Rectal smooth muscle tissue (tissue), 1 donor: ENCODE data around the gene LYPD4.

Experiments used
- H3K27ac ChIP-seq: one replicate; pipeline ENCODE4 v1.7.0; 2013; ENCODE audit warnings: low read depth, low read length, inconsistent platforms
- H3K27me3 ChIP-seq: one replicate; pipeline ENCODE4 v1.7.0; 2013; ENCODE audit warnings: low read length; ENCODE audit not compliant: control insufficient read depth, insufficient read depth
- H3K36me3 ChIP-seq: one replicate; pipeline ENCODE4 v1.7.0; 2013; ENCODE audit warnings: low read length; ENCODE audit not compliant: control insufficient read depth, insufficient read depth
- H3K4me1 ChIP-seq: one replicate; pipeline ENCODE4 v1.7.0; 2013; ENCODE audit warnings: low read length; ENCODE audit not compliant: control insufficient read depth, insufficient read depth
- H3K4me3 ChIP-seq: one replicate; pipeline ENCODE4 v1.7.0; 2013; ENCODE audit warnings: low read length
- H3K9ac ChIP-seq: one replicate; pipeline ENCODE4 v1.7.0; 2013; ENCODE audit warnings: low read length

The LYPD4 gene

DNA sequence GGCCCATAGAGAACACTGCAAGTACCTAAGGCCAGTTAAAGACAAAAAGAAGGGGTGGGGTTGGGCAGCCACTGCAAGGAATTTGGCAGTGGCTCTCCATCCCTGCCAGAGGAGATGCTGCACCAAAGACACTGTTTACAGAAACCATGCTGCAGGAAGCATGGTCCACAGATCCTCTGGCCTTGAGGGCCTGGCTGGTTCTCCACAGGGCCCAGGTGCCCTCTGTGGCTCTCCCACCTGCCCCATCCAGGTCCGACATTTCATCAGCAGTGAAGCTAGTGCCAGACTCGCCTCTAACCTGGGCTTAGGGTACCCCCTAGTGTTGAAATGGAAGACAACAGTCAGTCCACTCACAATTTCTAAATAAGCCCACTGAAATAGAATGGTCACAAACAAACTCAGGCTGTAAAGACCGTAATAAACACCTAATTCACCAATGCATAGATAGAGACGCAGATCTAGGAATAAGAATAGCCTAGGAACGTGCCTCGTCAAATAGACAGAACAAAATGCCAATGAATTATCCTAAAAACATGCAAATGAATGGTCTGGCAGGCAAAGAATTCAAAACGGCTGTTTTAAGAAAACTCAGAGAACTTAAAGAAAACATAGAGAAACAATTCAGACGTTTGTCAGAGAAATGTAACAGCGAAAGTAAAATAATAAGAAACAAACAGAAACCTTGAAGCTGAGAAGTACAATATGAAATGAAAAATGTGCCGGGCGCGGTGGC, 23.3 kb downstream of the LYPD4 start:
- H3K27me3 ChIP-seq = peaks cover 3% of the 10 kb centered on the region
- no peak overlapping the region for H3K27ac ChIP-seq
- H3K9ac ChIP-seq = no peak overlapping the region
- H3K4me3 ChIP-seq = no peak overlapping the region
- H3K36me3 ChIP-seq = no peaks in the 10 kb centered on the region
- no peaks in the 10 kb centered on the region for H3K4me1 ChIP-seq

DNA sequence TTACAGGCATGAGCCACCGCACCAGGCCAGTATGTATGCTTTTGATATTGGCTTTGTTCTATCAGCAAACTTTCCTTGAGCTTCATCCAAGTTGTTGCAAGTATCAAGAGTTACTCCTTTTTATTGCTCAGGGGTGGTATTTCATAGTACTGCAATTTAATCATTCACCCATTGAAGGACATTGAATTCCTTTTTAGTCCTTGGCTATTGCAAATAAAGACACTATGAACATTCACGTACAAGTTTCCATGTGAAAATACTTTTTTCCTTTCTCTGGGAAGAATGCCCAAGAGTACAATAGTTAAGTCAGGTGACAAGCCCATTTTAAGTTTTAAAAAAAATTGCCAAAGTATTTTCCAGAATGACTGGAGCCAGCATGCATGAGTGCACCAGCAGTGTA, 27.7 kb downstream of the LYPD4 start:
- Histone ChIP-seq H3K27ac (no peak overlapping the region), H3K36me3 (no peaks in the 10 kb centered on the region), H3K27me3 (peaks cover 3% of the 10 kb centered on the region), H3K4me3 (no peak overlapping the region), H3K4me1 (no peaks in the 10 kb centered on the region), H3K9ac (no peak overlapping the region)

DNA sequence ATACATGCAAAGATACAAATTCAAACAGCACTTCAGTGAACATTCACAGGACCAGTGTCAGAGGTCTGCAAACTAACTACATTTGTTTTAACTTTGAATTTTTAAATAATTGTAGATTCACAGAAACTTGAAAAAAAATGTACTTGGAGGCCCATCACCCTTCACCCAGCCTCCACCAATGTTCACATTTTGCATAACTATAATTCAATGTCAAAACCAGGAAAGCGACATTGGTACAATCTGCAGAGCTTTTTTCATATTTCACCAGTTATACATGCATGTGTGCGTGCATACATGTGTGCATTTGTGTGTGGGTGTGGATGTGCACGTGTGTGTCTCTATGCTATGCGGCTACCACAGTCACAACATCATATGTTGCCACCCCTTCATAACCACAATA, 29.2 kb downstream of the LYPD4 start:
- no peak overlapping the region for H3K9ac ChIP-seq
- H3K27ac ChIP-seq = no peak overlapping the region
- H3K4me1 ChIP-seq = no peaks in the 10 kb centered on the region
- no peaks in the 10 kb centered on the region for H3K27me3 ChIP-seq
- no peak overlapping the region for H3K4me3 ChIP-seq
- no peaks in the 10 kb centered on the region for H3K36me3 ChIP-seq

DNA sequence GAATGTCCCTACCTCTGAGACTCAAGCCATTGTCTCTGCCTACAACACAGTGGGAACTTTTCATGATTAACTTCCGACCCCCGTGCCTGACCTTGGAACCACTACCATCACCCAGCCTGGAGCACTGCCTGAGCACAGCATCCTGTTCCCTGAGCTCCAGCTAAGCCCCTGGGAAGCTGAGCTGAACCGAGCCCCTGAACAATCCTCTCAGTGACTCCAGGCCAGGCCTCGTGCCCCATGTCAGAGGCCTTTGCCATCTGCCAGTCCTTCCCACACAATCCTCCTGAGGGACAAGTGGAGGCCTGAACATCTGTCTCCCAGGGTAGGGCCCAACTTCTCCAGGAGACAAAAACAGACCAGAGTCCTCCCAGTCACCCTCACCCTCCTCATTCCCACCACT, 30.6 kb downstream of the LYPD4 start:
- H3K9ac ChIP-seq = no peak overlapping the region
- H3K4me1 ChIP-seq = no peaks in the 10 kb centered on the region
- no peaks in the 10 kb centered on the region for H3K36me3 ChIP-seq
- H3K27me3 ChIP-seq = no peaks in the 10 kb centered on the region
- no peak overlapping the region for H3K27ac ChIP-seq
- H3K4me3 ChIP-seq = no peak overlapping the region

DNA sequence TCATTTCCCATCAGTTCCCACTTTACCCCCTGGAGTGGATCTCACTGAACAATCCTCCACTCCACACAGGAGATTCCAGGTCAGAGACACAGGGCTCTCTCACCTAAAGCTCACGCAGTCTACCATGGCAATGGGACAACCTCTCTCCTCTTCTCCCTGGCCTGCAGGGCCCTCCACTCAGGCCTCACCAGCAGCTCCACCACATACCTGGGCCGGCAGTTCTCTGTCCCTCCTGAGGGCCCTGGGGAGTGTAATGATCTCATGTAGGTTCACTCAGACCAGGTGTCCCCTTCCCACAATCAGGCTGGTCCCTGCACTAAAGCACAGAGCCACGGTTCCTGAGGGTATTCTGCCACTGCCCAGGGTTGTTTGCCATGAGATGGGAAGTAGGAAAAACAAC, 32.5 kb downstream of the LYPD4 start:
- H3K36me3 ChIP-seq = no peaks in the 10 kb centered on the region
- H3K27me3 ChIP-seq = no peaks in the 10 kb centered on the region
- H3K27ac ChIP-seq = no peak overlapping the region
- H3K9ac ChIP-seq = no peak overlapping the region
- H3K4me1 ChIP-seq = no peaks in the 10 kb centered on the region
- no peak overlapping the region for H3K4me3 ChIP-seq

DNA sequence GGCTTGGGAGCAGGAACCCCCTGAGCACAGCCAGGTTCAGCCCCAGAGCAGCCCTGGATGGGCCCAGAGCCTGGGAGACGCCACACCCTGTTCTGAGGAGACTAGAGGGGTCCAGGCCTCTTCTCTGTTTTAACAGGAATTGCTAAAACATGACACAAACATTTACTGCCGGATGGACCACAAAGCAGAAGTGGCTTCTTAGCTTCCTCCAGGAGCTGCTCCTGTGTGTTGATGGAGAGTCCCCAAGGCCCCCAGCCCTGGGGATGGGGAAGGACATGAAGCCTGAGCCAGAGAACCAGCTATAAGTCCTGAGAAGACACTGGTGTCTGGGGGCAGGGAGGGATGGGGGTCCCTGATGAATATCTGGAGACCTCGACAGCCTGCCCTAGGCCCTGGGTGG, 33.4 kb downstream of the LYPD4 start:
- H3K9ac ChIP-seq = no peak overlapping the region
- no peak overlapping the region for H3K4me3 ChIP-seq
- H3K4me1 ChIP-seq = no peaks in the 10 kb centered on the region
- no peaks in the 10 kb centered on the region for H3K36me3 ChIP-seq
- no peaks in the 10 kb centered on the region for H3K27me3 ChIP-seq
- H3K27ac ChIP-seq = no peak overlapping the region

DNA sequence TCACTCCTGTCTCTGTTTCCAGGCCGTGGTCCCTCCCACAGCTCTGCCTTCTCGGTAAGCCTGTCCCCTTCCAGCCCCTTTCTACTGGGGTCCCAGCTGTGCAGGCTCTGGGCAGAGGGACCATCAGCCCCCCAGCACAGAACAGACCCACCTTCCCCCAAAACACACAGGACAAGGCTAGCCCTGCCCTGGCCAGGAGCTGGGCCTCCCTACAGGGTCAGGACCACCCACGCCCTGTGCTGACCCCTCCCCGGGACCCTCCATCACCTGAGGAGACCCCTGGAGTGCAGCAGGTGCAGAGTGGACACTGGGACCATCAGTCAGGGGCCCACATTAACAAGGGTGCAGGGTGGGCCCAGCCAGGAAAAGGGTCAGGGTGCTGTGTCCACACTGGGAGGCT, 34.2 kb downstream of the LYPD4 start:
- Histone ChIP-seq H3K4me1 (no peaks in the 10 kb centered on the region), H3K36me3 (no peaks in the 10 kb centered on the region), H3K27me3 (no peaks in the 10 kb centered on the region), H3K27ac (no peak overlapping the region), H3K4me3 (no peak overlapping the region), H3K9ac (no peak overlapping the region)

DNA sequence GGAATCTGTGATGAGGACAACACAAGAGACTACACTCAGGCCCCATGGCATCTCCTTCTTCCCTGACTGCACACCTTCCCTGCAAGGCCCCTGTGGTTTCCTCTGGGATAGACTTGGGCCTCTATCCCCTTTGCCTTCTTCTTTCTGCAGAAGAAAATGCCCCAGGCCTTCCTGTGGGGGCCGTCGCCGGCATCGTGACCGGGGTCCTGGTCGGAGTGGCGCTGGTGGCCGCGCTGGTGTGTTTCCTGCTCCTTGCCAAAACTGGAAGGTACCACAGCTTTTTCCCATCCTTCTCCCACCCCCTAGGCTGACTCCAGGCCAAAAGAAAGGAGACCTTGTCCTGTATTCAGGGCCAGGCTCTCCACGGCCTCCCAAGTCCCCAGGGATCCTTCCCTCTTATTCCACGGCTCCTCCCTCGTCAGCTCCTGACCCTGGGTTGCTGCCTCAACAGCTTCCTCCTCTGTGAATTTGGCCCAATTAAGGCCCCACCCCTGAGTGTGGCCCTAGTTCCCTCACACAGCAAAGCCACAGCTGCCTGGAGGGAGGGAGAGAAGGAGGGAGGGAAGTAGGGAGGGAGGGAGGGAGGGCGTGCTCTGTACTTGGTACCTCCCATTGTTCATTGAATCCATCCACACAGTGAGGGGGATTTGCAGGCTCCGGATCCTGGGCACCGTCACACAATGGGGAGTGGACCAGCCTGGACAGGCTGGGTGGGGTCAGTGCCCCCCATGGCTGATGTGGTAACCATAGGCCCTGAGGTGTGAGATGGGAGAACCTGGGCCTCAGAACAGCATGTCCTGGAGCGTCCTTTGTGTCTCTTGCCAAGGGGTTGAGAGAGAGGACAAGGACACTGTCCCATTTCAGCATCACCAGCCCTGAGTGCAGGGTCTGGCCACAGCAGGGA, 35.6 kb downstream of the LYPD4 start:
- no peaks in the 10 kb centered on the region for H3K36me3 ChIP-seq
- H3K27me3 ChIP-seq = no peaks in the 10 kb centered on the region
- H3K4me3 ChIP-seq = no peak overlapping the region
- H3K4me1 ChIP-seq = no peaks in the 10 kb centered on the region
- H3K9ac ChIP-seq = no peak overlapping the region
- H3K27ac ChIP-seq = no peak overlapping the region

DNA sequence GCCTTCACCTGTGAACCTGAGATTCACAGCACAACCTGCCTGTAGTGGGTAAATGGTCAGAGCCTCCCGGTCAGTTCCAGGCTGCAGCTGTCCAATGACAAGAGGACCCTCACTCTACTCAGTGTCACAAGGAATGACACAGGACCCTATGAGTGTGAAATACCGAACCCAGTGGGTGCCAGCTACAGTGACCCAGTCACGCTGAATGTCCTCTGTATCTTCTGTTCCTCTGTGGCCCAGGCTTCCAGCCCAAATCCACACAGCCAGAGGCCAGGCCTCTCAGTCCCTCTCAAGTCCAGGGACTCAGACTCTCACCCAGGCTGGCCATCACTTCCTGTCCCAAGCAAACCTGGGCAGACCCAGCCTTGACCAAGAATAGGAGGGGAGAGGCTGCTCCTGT, 37.3 kb downstream of the LYPD4 start:
- Histone ChIP-seq H3K27me3 (no peaks in the 10 kb centered on the region), H3K36me3 (no peaks in the 10 kb centered on the region), H3K4me1 (no peaks in the 10 kb centered on the region), H3K27ac (no peak overlapping the region), H3K9ac (no peak overlapping the region), H3K4me3 (no peak overlapping the region)

DNA sequence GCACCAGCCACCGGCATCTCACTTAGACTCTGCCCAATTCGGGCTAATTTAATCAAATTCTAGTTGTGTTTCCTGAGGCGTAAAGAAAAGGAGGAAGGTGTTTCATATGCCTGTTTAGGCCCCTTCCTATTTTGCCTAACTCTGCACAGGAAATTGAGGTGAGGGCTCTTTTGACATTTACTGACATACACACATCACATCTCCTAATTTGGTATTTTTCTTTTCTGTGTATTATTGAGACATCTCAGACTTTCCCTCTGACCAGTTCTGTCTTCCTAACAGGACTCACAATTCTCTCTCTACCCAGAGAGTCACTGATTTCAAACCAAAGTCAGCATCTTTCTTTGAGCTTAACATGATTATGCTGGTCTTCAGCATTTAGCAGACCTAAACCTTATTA, 40.1 kb downstream of the LYPD4 start:
- Histone ChIP-seq H3K4me3 (no peak overlapping the region), H3K4me1 (no peaks in the 10 kb centered on the region), H3K36me3 (no peaks in the 10 kb centered on the region), H3K27me3 (no peaks in the 10 kb centered on the region), H3K27ac (no peak overlapping the region), H3K9ac (no peak overlapping the region)

DNA sequence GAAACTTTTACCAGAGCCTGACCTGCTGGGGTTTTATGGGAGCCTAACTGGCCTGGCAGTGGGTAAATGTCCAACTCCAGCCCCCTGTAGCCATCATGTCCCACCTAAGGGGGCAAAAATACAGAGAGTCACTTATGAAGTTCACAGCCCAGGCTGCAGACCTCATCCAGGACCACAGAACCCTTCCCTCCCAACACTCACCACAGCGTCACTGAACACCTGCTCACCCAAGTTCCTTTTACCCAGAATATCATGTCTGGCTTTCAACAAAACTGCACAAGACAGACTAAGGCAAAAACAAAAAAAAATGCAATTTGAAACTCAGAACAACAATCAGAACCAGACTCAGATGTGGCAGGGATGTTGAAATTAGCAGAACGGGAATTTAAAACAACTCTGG, 41.7 kb downstream of the LYPD4 start:
- no peak overlapping the region for H3K9ac ChIP-seq
- no peak overlapping the region for H3K27ac ChIP-seq
- no peaks in the 10 kb centered on the region for H3K36me3 ChIP-seq
- H3K4me1 ChIP-seq = no peaks in the 10 kb centered on the region
- no peaks in the 10 kb centered on the region for H3K27me3 ChIP-seq
- no peak overlapping the region for H3K4me3 ChIP-seq

DNA sequence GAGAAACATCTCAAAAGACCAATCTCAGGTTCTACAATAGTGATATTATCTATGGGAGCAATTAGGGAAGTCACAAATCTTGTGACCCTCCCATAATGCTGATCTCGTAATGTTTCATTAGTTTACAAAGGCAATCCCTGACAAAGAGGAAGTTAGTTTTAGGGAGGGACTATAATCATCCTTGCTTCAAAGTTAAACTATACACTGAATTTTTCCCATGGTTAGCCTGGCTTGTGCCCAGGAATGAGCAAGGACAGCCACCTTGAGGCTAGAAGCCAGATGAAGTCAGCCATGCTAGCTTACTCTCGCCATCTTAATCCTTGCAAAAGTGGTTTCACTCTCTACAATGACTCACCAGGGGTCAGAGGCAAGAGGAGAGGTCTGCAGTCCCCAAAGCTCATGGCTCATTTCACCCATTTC, 42.7 kb downstream of the LYPD4 start:
- Histone ChIP-seq H3K4me1 (no peaks in the 10 kb centered on the region), H3K27ac (no peak overlapping the region), H3K27me3 (no peaks in the 10 kb centered on the region), H3K9ac (no peak overlapping the region), H3K36me3 (no peaks in the 10 kb centered on the region), H3K4me3 (no peak overlapping the region)

DNA sequence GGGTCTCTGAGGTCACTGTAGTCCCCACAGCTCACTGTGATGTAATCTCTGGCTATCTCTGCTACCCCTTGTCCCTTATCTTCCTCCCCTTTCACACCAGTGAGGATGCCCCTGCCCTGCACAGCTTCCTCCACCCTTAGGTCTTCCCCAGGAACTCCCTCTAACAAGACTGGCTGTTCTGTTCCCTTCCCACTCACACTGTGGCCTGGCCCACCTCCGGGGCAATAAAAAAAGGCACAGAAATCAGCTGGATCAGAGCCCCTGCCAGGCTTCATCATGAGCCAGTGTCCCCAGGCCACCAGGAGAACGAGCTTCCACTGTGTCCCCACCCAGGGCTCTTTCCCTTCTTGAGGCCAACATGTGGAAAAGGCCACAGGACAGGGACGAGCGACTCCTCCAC, 43.5 kb downstream of the LYPD4 start:
- Histone ChIP-seq H3K4me1 (no peaks in the 10 kb centered on the region), H3K9ac (no peak overlapping the region), H3K4me3 (no peak overlapping the region), H3K36me3 (no peaks in the 10 kb centered on the region), H3K27me3 (no peaks in the 10 kb centered on the region), H3K27ac (no peak overlapping the region)
